Measurements from ENCODE around the gene CDC16. TPM values are rescaled to one million over a fixed set of nuclear protein-coding genes. Genes with fewer than 3 reads are reported as not detected.
"Not testable (repeated sequence)": the region's sequence is repeated elsewhere in the genome, so short reads cannot be mapped to it uniquely, and the experiment has no call there.

The CDC16 gene
- total RNA-seq, 1 donor from 2014 or later, result 52.5 TPM

- no peak for DNase-seq (ENCODE audit: low spot score)
Measured at GRCh38 chr13:114228176-114228575, 6.5 kb upstream of the CDC16 start.

GRCh38 chr13:114229506-114229905 lies 5.2 kb upstream of the CDC16 start:
- DNase-seq (ENCODE audit: low spot score), result no peak

DNA sequence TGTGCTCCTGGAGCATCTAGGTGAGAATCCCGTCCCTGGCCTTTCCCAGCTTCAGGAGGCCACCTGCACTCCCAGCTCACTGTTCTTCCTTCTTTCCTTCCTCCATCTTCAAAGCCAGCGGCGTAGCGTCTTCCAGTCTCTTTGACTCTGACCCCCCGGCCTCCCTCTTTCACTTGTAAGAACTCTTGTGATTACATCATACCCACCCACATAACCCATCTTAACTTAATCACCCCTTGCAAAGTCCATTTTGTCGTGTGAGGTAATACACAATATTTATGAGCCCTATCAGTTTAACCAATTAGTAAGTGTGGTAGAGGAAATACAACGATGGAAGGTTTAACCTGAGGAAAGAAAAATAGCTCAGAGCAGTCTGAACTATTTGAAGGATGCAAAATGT lies 4.6 kb upstream of the CDC16 start:
- no peak for DNase-seq (ENCODE audit: low spot score)

DNA sequence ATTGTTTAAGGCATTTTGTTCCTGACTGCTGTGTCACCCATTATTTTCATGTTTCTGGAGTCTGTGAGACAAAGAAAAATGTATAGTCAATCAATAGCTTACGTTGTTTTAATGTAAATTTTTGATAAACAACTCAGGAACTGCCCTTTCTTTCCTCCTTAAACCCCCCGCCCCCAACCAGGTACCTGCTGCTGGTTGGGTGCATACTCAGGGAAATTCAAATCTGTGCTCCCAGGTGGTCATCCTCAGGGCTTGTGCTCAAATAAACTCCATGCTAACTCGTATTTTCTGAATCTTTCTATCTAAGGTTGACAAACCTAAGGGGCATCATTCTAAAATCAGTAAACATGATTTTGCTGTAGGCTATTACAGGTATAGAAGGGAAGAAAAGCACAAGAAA lies 4.1 kb upstream of the CDC16 start:
- no peak for DNase-seq (ENCODE audit: low spot score)

DNA sequence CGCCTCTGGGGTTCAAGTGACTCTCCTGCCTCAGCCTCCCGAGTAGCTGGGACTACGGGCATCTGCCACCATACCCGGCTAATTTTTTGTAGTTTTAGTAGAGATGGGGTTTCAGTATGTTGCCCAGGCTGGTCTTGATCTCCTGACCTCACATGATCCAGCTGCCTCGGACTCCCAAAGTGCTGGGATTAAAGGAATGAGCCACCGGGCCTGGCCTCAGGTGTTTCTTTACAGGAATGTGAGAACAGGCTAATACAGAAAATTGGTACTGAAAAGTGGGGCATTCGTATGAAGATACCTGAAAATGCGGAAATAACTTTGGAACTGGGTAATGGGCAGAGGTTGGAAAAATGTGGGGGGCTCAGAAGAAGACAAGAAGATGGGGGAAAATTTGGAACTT lies 2.8 kb upstream of the CDC16 start:
- DNase-seq (ENCODE audit: low spot score), result no peak

DNA sequence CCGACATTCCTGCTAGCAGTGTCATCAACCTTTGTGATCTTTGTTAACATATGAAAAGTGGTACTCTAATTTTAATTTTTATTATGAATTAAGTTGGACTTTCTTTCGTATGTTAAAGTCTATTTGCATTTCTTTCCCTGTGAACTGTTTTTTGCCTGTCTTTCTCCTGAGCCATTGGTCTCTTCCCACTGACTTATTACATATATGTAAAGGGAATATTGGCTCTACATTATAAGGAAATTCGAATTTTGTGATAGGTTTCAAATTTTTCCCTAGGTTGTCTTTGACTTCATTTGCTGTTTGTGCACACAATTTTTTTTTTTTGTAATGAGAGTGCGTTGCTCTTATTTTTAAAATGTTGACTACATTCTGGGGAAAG lies 442 bp upstream of the CDC16 start:
- DNase-seq (ENCODE audit: low spot score), result no peak

DNA sequence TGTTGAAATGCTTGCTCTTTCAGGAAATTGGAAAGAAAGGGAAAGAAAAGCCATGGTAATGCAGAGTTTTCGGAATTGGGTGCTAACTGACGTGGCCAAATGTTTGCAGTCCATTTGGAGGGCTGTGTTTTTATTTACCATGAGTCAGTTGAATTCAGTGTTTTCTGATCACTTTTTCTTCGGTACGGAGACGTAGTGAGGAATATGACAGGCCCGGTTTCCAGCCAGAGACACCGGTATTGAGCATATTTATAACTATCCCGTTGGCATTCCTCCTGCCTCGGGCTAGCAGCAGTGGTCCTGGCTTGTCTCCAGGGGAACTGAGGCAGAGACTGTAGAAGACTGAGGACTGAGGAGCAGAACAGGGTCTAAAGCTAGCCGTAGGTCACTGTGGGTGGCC lies 1.0 kb downstream of the CDC16 start:
- no peak for DNase-seq (ENCODE audit: low spot score)

DNA sequence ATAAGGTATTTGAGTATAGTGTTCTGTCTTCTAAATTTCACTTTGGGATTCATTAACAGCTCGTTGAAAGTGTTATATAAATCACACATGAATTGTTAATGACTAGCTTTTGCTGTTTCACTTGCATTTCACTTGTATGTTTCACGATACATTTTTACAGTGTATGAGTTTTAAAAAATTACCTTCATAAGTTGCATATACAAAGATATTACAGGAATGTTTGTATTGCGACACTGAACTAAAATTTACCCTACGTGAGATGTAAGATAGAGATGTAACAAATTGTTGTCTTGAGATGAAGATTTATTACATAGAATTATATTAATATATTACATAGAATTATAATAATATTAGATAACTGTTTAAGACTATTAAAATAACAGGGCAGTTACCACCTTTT lies 1.5 kb downstream of the CDC16 start:
- DNase-seq (ENCODE audit: low spot score), result no peak

- DNase-seq (ENCODE audit: low spot score), result no peak
Measured at GRCh38 chr13:114237415-114238112, 2.9 kb downstream of the CDC16 start.

- DNase-seq (ENCODE audit: low spot score), result no peak
Measured at GRCh38 chr13:114241918-114242317, 7.2 kb downstream of the CDC16 start.

DNA sequence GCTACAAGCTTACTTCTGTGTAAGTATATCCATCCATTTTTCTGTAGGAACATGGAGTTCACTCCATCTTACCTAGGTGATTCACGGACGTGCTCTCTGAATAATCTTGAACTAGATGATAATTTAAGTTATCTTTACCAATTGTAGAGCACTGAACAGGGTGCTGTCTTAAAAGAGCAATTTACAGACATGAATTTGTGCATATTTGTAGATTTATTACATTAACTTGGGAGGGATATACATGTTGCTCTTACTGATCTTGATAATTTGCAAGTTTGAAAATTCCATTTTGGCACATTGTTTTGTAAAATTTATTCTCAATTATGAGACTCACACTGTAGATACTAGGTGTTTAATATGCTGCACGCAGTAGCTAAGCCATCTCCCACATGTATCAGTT lies 9.3 kb downstream of the CDC16 start:
- no peak for DNase-seq (ENCODE audit: low spot score)

- no peak for DNase-seq (ENCODE audit: low spot score)
Measured at GRCh38 chr13:114244637-114245036, 9.9 kb downstream of the CDC16 start.

DNA sequence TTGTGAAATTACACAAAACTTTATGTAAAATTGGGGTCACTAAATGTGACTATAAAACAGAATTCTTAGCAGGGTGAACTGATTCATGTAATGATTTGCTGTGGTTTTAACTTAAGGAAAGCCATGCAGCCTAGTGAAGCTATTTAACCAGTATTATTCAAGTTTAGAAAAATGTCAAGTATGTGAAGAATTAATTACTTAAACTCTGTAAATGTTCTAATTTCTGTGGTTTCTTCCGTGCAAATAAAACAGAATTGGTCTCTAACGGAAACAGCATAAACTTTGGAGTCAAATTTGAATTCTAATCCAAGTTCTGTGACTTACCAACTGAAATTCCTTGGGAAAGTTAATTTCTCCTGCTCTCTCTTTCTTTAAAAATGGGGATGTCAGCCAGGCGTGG lies 13.3 kb downstream of the CDC16 start:
- DNase-seq (ENCODE audit: low spot score), result no peak

- no peak for DNase-seq (ENCODE audit: low spot score)
Measured at GRCh38 chr13:114249077-114249476, 14.4 kb downstream of the CDC16 start.

DNA sequence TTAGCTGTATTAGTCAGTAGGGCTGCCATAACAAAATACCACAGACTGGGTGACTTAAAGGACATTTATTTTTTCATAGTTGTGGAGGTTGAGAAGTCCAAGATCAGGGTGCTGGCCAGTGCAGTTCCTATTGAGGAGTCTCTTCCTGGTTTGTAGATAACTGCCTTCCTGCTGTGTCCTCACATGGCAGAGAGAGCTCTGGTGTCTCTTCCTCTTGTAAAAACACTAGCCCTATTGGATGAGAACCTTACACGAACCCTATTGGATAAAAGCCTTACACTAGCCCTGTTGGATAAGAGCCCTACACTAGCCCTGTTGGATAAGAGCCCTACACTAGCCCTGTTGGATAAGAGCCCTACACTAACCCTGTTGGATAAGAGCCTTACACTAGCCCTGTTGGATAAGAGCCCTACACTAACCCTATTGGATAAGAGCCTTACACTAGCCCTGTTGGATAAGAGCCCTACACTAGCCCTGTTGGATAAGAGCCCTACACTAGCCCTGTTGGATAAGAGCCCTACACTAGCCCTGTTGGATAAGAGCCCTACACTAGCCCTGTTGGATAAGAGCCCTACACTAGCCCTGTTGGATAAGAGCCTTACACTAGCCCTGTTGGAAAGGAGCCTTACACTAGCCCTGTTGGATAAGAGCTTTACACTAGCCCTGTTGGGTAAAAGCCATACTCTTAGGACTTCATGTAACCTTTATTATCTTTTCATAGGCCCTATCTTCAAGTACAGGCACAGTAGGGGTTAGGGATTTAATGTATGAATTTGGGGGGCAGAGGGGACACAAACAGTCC lies 17.1 kb downstream of the CDC16 start:
- not testable (repeated sequence) for DNase-seq (ENCODE audit: low spot score)

DNA sequence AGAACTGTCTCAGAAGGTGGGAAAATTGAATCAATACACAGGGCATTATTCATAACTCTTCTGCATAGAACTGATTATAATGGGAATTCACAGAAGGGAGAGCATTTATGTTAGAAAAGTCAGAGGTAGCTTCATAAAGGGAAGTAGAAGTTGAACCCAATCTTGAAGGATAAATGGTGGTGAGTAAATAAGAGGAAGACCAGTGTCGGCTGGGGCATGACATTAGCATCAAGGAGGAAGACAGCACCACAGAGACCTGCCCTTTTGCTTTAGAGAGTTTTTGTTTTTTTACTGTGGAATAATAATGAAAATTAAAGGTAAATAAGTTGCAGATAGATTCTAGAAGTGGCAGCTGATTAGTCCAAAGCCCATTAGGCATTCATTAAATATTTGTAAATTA lies 21.9 kb downstream of the CDC16 start:
- no peak for DNase-seq (ENCODE audit: low spot score)

GRCh38 chr13:114257014-114257413 lies 22.3 kb downstream of the CDC16 start:
- DNase-seq (ENCODE audit: low spot score), result no peak

GRCh38 chr13:114258589-114258988 lies 23.9 kb downstream of the CDC16 start:
- no peak for DNase-seq (ENCODE audit: low spot score)

GRCh38 chr13:114259374-114259773 lies 24.7 kb downstream of the CDC16 start:
- no peak for DNase-seq (ENCODE audit: low spot score)

DNA sequence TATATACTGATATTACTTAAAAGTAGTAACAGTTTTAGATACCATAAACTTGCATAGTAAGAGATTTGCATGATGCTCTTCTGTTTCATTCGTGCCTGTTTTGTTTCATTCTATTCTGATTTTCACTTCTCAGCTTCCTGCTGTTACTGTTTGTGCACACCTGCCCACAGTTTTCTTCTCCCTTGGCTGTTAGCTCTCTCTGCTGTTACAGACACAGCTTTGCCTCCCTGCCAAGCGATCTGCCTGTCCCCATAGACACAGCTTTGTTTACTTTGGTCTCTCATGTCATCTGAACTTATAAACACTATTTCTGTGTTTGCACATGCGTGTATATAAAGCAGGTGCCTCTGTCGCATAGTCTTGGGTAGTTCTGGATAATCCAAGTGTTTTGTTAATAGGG lies 25.3 kb downstream of the CDC16 start:
- DNase-seq (ENCODE audit: low spot score), result no peak

DNA sequence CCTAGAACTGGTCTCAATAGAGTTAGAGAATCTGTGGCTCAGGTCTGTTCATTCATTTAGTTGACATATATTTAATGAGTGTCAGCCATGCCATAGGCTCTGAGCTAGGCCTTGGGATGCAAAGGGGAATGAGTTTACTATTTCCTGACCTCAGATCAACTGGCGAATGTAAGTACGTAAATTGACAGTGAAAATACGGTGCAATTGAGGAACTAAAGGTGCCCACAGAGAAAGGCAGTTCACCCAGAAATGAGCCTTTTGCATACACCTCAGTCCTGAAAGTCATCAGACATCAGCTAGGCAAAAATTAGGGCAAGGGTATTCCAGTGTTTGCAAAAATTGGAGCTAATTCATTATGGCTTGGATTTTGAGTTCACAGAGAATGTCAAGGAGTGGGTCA lies 26.1 kb downstream of the CDC16 start:
- DNase-seq (ENCODE audit: low spot score), result no peak

DNA sequence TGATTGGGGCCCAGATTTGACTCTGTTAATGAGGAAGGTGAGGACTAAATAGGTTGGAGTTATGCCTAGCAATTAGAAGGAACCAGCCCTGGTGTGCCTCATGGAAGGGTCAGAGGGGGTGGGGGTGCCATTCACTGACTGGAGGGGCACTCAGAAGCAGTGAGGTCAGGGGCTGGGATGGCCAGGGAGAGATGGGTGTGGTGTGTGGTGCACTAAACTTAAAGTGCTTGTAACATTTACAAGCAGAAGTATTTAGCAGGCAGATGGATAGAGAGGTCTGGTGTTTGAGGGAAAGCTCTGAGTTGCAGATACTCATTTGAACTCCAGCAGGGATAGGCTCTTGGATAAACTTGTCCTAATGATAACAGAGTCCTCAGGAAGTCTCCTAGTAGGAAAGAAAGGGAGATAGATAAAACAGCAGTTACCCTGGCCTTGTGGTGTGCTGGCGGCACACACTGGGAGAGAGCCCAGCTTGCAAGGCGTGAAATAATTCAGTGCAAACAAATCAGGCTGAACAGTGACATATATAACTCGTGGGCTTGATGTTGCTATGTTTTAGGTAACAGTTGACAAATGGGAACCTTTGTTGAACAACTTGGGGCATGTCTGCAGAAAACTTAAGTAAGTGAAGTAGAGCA lies 26.8 kb downstream of the CDC16 start:
- peak; percentile 31 for DNase-seq (ENCODE audit: low spot score)

DNA sequence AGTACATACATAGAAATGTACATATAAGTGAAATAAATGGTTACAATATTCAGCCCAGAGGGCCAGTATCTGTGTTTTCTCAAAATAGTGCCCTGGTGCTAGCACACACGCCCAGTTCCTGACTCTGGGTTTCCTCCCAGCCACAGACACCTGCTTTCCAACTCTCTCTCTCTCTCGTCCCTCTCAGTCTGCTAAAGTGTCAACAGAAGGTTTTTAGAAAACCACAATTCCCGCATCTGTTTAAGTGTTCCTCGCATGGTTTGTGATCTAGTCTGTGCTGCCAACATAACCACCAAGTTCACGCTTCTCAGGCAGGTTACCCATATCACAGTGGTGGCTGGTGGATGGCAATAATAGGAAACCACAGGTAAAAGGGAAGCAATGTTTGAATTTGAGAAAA lies 28.9 kb downstream of the CDC16 start:
- DNase-seq (ENCODE audit: low spot score), result no peak

Data from umbilical cord (tissue), 2 donors.